Suprapubic skin (tissue), 4 donors: ENCODE measurements around the gene KNCN. TPM values are rescaled to one million over a fixed set of nuclear protein-coding genes. Genes with fewer than 3 reads are reported as not detected.

Source experiments
- DNase-seq, 2 donors: peaks; one replicate each; pipeline ENCODE4 v3.0.0-alpha.2; 2019; ENCODE audit warnings: low spot score in 2 of 2
- H3K27ac ChIP-seq: fragments of 200-600 bp; sonication (generic); one replicate; pipeline ENCODE4 v1.5.1; 2019
- H3K27me3 ChIP-seq: fragments of 200-600 bp; sonication (generic); one replicate; pipeline ENCODE4 v1.5.1; 2019
- H3K36me3 ChIP-seq: fragments of 200-600 bp; sonication (generic); one replicate; pipeline ENCODE4 v1.5.1; 2019
- H3K4me1 ChIP-seq: fragments of 200-600 bp; sonication (generic); one replicate; pipeline ENCODE4 v1.5.1; 2019
- H3K4me3 ChIP-seq: fragments of 200-600 bp; sonication (generic); one replicate; pipeline ENCODE4 v1.5.1; 2019; ENCODE audit warnings: mild to moderate bottlenecking
- H3K9me3 ChIP-seq: fragments of 200-600 bp; sonication (generic); one replicate; pipeline ENCODE4 v1.5.1; 2019
- EP300 ChIP-seq: sonication (generic); formaldehyde crosslinking; IDR thresholded peaks from one replicate; pipeline ENCODE4 v1.6.1; 2017; ENCODE audit warnings: antibody characterized with exemption
- POLR2A ChIP-seq, 2 donors: fragments of 450-650 bp; IDR thresholded peaks; one replicate each; pipeline ENCODE4 v1.6.1; 2017; ENCODE audit warnings: antibody characterized with exemption in 2 of 2, mild to moderate bottlenecking in 2 of 2, moderate library complexity in 2 of 2
- POLR2AphosphoS5 ChIP-seq, 3 donors: sonication (generic); formaldehyde crosslinking; IDR thresholded peaks; one replicate each; pipeline ENCODE4 v1.6.1; 2017; ENCODE audit warnings: antibody characterized with exemption in 3 of 3
- WGBS: methylation state at CpG from one replicate; pipeline ENCODE4 v1.1.5; 2018; 5-methylcytosine and 5-hydroxymethylcytosine counted together
- total RNA-seq, 4 donors: library from RNA; depleted of rRNA; stranded (reverse); fragments of >200 nt; gene quantifications; one replicate each; pipeline ENCODE4 v1.1.0, GENCODE V29; 2016
- TF ChIP-seq, protein P1 (sequence below), 2 donors: fragments of 200-600 bp in 1 of 2; fragments of 450-650 bp in 1 of 2; sonication (generic) in 1 of 2; IDR thresholded peaks; one replicate each; pipeline ENCODE4 v1.5.1; 2016 to 2019; ENCODE audit warnings: antibody characterized with exemption in 2 of 2, mild to moderate bottlenecking in 1 of 2, moderate library complexity in 1 of 2

KNCN gene
- total RNA-seq, 4 donors from 2014 or later: not detected

DNA sequence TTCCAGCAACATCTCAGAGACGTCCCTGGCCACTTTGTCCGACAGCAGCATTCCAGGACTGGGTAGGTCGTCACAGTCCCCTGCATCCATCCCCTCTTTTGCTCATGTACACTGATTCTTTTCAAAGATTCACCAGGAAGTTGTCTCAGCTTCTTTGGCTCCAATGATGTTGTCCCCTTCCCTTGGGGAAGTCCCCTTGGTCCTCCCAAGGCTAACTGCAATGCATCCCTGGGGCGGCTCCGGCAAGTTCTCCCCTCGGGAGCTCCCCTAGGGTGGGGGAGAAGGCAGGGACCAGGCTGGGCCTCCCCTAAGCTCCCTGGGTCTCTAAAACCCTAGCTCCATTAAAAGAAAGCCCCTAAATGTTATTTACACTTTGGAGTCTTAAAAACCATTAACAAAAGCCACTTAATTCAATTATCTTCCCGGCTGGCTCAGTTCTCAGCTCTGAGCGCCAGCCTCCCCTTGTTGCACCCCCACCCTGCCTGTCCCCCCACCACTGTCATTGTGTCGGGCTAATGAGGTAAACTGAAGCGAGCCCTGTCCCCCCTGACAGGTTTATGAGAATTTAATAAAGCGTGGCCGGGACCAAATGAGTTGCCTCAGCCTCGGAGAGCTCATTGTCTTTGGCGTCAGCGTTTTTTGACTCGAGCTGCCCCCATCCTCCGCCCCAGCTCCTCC, 25.3 kb downstream of the KNCN start:
- WGBS: 70% methylated on average over 17 of the region's 17 CpGs
- Histone ChIP-seq H3K4me3 (no peak overlapping the region), H3K36me3 (no peaks in the 10 kb centered on the region), H3K27me3 (peaks cover 24% of the 10 kb centered on the region), H3K9me3 (no peaks in the 10 kb centered on the region), H3K27ac (no peak overlapping the region), H3K4me1 (peaks cover 35% of the 10 kb centered on the region)
- TF ChIP-seq POLR2AphosphoS5 (IDR thresholded peaks at IDR 0.05): no peak
- TF ChIP-seq, protein P1, sequence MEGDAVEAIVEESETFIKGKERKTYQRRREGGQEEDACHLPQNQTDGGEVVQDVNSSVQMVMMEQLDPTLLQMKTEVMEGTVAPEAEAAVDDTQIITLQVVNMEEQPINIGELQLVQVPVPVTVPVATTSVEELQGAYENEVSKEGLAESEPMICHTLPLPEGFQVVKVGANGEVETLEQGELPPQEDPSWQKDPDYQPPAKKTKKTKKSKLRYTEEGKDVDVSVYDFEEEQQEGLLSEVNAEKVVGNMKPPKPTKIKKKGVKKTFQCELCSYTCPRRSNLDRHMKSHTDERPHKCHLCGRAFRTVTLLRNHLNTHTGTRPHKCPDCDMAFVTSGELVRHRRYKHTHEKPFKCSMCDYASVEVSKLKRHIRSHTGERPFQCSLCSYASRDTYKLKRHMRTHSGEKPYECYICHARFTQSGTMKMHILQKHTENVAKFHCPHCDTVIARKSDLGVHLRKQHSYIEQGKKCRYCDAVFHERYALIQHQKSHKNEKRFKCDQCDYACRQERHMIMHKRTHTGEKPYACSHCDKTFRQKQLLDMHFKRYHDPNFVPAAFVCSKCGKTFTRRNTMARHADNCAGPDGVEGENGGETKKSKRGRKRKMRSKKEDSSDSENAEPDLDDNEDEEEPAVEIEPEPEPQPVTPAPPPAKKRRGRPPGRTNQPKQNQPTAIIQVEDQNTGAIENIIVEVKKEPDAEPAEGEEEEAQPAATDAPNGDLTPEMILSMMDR (IDR thresholded peaks at IDR 0.05): no peak
- TF ChIP-seq POLR2A (IDR thresholded peaks at IDR 0.05): no peak
- no peak for TF ChIP-seq EP300
- DNase-seq: no peak

- H3K27ac ChIP-seq: no peak overlapping the region
- no peaks in the 10 kb centered on the region for H3K9me3 ChIP-seq
- peaks cover 35% of the 10 kb centered on the region for H3K4me1 ChIP-seq
- no peak for TF ChIP-seq POLR2A (IDR thresholded peaks at IDR 0.05)
- no peak for TF ChIP-seq POLR2AphosphoS5 (IDR thresholded peaks at IDR 0.05)
- no peak for TF ChIP-seq EP300
- TF ChIP-seq, protein P1 (IDR thresholded peaks at IDR 0.05): no peak
- 69% methylated on average over 12 of the region's 13 CpGs for WGBS
- no peak for DNase-seq
- peaks cover 21% of the 10 kb centered on the region for H3K27me3 ChIP-seq
- no peaks in the 10 kb centered on the region for H3K36me3 ChIP-seq
- H3K4me3 ChIP-seq: no peak overlapping the region
These were observed 26.0 kb downstream of the KNCN start for GRCh38 chr1:46525253-46525983.

DNA sequence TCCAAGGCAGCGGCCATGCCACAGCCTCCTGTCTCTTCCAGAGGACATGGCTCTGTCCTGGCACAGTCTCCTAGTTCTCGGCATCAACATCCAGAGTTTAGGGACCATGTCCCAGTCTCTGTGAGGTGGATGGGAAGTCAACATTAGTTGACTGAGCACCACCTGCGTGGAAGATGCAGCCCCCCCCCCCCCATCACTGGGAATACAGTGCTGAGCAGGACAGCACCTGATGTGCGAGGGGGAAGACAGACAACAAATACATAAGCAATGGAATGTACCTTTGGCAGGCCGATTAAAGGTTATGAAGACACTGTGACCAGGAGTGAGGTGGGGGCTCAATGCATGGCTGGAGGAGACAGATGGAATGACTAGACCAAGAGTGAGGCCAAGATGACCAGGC, 26.6 kb downstream of the KNCN start:
- H3K27ac ChIP-seq: no peak overlapping the region
- H3K4me3 ChIP-seq: no peak overlapping the region
- peaks cover 35% of the 10 kb centered on the region for H3K4me1 ChIP-seq
- DNase-seq: no peak
- peaks cover 20% of the 10 kb centered on the region for H3K27me3 ChIP-seq
- no peaks in the 10 kb centered on the region for H3K9me3 ChIP-seq
- WGBS: 88% methylated on average over 5 of the region's 5 CpGs
- no peaks in the 10 kb centered on the region for H3K36me3 ChIP-seq
- no peak for TF ChIP-seq POLR2AphosphoS5 (IDR thresholded peaks at IDR 0.05)
- no peak for TF ChIP-seq EP300
- TF ChIP-seq, protein P1 (IDR thresholded peaks at IDR 0.05): no peak
- no peak for TF ChIP-seq POLR2A (IDR thresholded peaks at IDR 0.05)

DNA sequence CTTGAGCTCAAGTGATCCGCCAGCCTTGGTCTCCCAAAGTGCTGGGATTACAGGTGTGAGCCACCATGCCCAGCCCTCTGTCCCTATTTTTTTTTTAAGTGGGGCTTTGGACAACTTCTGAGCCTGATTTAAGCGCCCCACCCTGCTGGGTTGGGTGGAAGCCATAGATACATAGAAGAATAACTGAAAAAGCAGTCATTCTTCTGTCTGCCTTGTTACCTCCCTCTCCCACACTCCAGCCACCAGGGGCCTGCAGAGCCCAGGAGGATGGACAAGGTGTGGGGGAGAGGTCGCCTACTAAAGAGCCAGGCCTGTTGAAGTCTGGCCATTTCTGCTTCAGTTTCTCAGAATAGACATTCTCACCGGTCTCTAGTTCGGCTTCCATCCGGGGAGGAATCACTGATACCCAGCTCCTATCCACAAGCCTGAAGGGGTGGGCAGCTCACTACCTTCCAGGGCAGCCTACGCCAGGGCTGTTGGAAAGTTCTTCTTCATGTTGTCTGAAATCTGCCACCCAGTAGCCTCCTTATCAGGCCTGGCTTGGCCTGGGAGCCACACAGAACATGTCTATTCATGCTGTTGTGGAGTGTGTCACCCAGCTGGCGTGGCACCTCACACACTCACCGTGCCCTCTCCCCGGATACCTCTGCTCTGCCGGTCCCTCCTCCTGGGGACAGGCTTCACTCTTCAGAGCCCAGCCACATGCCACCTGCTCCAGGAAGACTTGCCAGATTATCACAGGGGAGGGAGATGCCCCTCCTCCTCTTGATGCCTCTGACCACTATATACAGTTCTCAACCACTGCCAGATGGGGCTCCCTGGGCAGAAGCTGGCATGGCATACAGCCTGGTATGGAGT, 27.7 kb downstream of the KNCN start:
- peaks cover 23% of the 10 kb centered on the region for H3K27me3 ChIP-seq
- no peak for DNase-seq
- H3K4me1 ChIP-seq: peaks cover 35% of the 10 kb centered on the region
- H3K4me3 ChIP-seq: no peak overlapping the region
- no peaks in the 10 kb centered on the region for H3K36me3 ChIP-seq
- 74% methylated on average over 11 of the region's 11 CpGs for WGBS
- H3K27ac ChIP-seq: no peak overlapping the region
- no peaks in the 10 kb centered on the region for H3K9me3 ChIP-seq
- no peak for TF ChIP-seq EP300
- no peak for TF ChIP-seq POLR2AphosphoS5 (IDR thresholded peaks at IDR 0.05)
- TF ChIP-seq, protein P1 (IDR thresholded peaks at IDR 0.05): no peak
- TF ChIP-seq POLR2A (IDR thresholded peaks at IDR 0.05): no peak

DNA sequence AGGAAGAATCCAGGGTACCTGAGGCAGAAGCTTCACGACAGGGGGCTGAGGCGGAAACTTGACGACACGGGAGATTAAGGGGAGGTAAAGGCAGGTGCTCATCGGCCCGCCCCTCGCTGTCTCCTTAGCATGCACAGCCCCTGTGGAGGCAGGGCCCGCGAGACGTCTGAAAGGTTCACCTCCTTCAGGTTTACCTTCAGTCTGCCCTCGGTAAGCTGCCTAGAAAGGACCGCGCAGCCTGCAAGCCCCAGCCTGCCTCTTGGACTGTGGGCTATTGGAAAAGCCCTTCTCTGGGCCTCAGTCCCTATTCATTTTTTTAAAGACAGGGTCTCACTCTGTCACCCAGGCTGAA, 28.5 kb downstream of the KNCN start:
- no peaks in the 10 kb centered on the region for H3K36me3 ChIP-seq
- no peaks in the 10 kb centered on the region for H3K9me3 ChIP-seq
- WGBS: 54% methylated on average over 9 of the region's 13 CpGs
- DNase-seq: no peak
- H3K4me1 ChIP-seq: peaks cover 34% of the 10 kb centered on the region
- peaks cover 23% of the 10 kb centered on the region for H3K27me3 ChIP-seq
- no peak overlapping the region for H3K4me3 ChIP-seq
- TF ChIP-seq, protein P1 (IDR thresholded peaks at IDR 0.05): no peak
- TF ChIP-seq POLR2A (IDR thresholded peaks at IDR 0.05) (no peak), POLR2AphosphoS5 (IDR thresholded peaks at IDR 0.05) (no peak), EP300 (no peak)
- H3K27ac ChIP-seq: no peak overlapping the region
